MM.1S (cell line): Measurements from ENCODE around the gene ARID4B.

Source experiments
- EZH2 ChIP-seq: fragments of 300-600 bp; sonication (generic); optimal IDR thresholded peaks from 2 replicates; pipeline ENCODE3; 2017; ENCODE audit warnings: low read depth, mild to moderate bottlenecking, antibody characterized with exemption, low read length, mixed read lengths
- EZH2phosphoT487 ChIP-seq: fragments of 300-600 bp; sonication (generic); IDR thresholded peaks from 2 replicates; pipeline ENCODE4 v1.6.1; 2018; ENCODE audit warnings: antibody characterized with exemption, low read length
- TF ChIP-seq, protein P1 (sequence below): fragments of 300-600 bp; sonication (generic); IDR thresholded peaks from 2 replicates; pipeline ENCODE4 v1.5.1; 2016; ENCODE audit warnings: antibody characterized with exemption, low read length, mixed read lengths

DNA sequence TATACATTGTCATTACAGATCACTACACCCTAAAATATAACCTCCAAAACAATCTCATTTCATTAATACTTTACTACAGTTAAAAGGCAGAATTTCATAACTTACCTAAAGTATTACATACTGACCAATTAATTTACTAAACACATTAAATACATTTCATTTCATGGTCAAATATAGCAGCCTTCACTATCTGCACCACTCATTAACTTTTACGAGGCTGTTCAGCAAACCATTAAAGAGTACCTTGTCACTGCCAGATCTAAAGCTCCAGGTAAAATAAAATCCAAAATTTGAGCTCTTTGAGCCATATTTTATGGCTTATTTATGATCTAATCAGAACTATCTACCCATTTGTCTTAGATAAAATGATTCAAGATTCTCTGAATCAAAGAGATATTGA is 100.6 kb downstream of the ARID4B start:
- TF ChIP-seq, protein P1, sequence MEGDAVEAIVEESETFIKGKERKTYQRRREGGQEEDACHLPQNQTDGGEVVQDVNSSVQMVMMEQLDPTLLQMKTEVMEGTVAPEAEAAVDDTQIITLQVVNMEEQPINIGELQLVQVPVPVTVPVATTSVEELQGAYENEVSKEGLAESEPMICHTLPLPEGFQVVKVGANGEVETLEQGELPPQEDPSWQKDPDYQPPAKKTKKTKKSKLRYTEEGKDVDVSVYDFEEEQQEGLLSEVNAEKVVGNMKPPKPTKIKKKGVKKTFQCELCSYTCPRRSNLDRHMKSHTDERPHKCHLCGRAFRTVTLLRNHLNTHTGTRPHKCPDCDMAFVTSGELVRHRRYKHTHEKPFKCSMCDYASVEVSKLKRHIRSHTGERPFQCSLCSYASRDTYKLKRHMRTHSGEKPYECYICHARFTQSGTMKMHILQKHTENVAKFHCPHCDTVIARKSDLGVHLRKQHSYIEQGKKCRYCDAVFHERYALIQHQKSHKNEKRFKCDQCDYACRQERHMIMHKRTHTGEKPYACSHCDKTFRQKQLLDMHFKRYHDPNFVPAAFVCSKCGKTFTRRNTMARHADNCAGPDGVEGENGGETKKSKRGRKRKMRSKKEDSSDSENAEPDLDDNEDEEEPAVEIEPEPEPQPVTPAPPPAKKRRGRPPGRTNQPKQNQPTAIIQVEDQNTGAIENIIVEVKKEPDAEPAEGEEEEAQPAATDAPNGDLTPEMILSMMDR: no peak
- no peak for TF ChIP-seq EZH2phosphoT487
- TF ChIP-seq EZH2: no peak
